Kasumi-1 (cell line): ENCODE measurements around the gene OR10G7.
A peak's percentile ranks its signal among the peaks of the same experiment; 100 is the strongest.

Experiments used
- DNase-seq, 2 experiments: peaks; one replicate each; lab custom pipeline; 2025; lab: John Stamatoyannopoulos, UW

OR10G7 gene, protein sequence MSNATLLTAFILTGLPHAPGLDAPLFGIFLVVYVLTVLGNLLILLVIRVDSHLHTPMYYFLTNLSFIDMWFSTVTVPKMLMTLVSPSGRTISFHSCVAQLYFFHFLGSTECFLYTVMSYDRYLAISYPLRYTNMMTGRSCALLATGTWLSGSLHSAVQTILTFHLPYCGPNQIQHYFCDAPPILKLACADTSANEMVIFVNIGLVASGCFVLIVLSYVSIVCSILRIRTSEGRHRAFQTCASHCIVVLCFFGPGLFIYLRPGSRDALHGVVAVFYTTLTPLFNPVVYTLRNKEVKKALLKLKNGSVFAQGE

DNA sequence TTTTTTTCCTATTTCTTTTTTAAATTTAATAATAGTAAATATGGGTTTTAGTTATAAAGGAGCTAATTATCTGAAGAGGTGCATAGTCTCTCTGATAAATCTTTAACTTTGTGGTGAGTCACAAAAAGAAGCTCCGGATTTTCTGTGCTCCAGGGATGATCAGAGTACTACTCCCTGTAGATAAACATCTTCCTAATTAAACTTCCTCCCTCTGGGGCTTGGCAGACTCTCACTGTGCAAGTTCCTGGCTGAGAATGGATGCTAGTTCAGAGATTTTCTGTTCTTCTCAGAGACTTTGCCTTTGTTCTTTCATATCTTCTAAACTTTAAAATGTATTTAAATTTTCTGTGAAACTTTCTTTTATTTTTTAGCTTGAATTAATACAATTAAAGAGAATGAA lies at the start of gene OR10G7:
TSS of gene OR10G7 (minus strand) at position 72 of the 400 bp plus-strand sequence. CDS start 2,324 bp downstream, outside the sequence.
- no peak for DNase-seq

DNA sequence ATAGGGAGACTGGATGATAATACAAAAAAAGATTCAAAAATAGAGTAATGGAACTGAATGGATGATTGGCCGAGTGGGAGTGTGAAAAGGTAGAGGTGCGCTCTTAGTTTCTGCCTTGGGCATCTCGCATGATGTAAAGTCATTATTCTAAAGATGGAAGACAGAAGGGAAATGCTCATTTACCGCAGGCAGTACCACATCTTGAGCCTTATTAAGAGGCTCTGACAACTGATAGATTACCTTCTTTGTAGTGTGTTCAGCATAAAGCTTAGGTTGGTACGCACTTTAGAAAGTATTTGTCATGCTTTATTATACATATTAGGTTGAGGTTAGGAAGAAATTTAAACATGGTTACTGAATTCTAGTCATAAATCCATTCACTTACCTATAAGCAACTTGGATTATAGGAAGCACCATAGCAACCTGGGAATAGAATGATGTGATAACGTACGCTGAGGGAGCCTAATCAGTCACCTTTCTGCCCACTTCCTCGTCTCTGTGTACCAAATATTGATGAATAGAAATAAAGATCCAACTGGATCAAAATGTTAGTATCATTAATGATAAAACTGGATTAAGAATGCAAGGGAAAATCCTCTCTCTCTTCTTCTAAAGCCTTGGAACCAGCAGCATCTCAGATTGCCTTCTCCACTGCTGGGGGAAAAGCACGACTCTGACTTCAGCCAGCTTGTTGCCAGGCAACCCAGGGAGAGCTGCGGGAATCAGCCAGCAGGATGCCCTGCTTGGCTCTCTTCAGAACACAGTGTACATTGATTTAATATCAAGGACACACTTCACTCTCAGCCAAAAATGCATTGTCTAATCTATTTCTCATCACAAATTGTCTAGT lies 45.1 kb upstream of the OR10G7 start:
- no peak for DNase-seq

DNA sequence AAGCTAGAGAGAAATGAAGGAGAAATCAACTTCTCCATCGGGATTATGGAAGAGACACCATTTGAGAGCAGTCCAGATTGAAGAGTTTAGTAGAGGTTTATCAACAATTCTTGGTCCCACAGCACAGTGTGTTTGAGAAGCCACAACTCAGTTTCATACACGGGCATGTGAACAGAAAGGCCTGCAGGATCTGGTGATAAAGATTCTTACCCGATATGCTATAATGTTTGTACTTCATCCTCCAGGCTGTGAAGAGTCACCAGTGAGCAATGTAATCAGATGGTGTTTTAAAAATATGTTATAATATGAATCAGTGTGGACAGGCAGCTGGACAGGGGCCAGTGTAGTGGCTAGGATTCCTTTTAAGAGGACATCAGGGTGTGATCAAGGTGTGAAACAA lies 44.5 kb upstream of the OR10G7 start:
- no peak for DNase-seq

DNA sequence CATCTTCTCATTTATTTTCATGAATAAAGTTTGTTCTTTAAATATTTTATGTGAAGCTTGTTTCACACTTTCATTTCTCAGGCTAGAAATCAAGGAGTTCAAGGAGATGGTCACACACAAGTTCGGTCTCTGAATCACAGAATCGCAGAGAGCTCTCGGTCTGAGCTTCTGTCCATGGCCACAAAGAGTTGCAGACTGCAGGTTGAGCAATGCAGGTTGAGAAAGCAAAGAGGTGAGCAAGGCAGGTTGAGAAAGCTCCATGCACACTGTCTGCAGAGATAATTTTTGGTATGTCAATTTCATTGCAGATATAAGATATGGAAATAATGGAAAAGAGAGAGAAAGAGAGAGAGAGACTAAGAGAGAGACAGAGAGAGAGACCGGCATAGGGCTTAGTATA lies 41.2 kb upstream of the OR10G7 start:
- no peak for DNase-seq

DNA sequence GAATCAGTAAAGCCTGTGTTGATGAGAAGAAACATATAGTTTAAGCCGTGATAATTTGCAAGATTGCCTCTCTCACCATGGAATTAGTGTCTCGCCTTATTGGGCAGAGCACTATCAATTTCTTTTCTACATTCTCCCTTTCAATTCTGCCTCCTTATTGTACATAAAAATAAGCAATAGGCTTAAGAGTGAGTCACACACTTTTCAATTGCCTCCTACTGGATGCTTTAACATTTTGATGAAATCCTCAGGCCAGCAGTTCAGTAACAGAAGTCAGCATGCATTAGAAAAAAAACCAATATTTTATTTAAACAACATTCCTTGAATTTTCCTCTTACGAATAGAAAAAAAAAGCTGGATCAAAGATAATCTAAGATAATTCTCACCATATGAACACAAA lies 40.4 kb upstream of the OR10G7 start:
- DNase-seq, result no peak

DNA sequence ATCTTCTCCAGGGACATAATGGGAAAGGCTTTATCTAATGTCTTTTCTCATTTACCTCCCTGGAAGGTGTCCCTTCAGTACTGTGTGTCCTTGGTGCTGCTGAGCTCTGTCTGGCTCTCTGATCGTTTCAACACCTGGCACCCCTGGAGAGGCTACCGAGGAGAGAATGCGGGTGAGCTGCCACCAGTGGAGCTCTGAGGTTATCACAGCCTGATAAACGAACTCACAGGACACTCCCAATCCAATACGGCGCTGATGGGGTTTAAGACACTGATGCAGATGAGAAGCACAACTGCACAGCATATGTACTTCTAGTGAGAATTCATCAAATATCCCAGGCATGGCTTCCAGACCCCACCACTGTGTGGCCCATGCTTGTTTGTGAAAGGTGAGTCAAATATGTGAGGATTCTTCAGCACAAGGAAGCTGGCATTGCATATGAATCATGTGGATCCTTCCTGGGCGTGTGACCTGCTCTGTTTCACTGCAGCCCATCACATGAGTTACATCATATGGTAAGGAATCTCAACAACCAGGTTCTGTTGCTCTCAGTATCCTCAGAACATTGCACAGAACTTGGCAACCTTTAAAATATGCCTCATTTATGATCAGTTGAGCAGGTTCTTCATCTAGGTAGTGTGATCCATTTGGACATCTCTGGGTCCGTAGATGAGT lies 39.3 kb upstream of the OR10G7 start:
- DNase-seq, result no peak

DNA sequence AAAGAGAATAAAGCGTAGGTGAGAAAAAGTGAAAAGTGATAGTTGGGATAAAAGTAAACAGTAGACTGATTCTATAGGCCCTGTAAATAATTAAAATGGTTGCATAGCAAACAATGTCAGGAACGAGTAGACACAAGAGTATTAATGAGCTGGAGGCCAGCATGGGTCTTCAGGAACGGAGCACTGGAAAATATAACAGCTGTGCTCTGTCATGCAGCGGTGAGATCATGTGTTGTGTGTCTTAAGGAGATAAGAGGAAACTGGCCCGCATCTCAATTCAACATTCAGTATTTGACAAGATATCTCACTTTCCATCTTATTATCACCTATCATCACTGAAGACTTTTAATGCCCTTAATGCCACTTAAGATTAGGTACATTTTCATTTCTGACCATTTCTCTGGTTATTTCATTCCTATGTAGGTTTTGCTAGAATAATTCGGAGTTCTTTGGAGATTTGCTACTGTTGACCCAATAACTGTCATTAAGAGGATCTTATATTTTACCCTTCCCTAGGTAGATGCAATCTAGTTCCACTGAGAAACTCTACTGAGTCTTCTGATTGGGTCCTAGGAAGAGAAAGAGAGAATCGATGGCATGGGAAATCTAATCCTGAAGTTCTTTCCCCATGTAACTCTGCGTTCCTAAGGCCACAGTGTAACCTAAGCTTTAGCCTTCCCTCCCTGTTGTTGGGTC lies 38.7 kb upstream of the OR10G7 start:
- no peak for DNase-seq

DNA sequence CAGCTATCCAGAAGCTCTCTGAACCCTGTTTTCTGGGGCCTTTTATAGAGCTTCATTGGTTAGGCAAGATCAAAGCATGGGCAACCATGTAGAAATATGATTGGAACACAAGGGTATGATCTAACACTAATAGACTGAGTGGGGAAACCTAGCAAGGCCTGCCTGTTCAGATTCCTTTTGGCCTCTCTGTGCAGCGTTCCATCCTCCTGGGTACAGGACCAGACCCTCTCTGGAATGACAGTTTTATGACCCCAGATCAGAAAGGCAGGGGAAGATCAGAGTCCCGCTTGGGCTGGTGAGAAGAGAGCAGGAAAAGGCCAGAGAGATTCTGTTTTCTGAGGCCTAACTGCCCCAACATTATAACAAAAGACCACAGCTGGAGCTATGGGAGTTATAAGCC lies 37.5 kb upstream of the OR10G7 start:
- no peak for DNase-seq

DNA sequence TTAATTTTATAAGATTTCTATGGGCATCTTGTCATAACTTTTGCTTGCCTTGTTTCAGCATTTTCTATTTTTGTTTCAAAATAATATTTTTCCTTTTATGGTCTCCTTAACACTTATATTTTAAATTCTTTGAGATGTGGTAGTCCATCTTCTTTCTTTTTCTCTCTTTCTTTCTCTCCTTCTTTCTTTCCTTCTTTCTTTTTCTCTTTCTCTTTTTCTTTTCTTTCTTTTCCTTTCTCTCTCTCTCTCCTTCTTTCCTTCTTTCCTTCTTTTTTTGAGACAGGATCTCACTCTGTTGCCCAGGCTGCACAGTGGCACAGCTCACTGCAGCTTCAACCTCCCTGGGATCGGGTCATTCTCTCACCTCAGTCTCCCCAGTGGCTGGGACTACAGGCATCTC lies 36.1 kb upstream of the OR10G7 start:
- DNase-seq, result no peak

DNA sequence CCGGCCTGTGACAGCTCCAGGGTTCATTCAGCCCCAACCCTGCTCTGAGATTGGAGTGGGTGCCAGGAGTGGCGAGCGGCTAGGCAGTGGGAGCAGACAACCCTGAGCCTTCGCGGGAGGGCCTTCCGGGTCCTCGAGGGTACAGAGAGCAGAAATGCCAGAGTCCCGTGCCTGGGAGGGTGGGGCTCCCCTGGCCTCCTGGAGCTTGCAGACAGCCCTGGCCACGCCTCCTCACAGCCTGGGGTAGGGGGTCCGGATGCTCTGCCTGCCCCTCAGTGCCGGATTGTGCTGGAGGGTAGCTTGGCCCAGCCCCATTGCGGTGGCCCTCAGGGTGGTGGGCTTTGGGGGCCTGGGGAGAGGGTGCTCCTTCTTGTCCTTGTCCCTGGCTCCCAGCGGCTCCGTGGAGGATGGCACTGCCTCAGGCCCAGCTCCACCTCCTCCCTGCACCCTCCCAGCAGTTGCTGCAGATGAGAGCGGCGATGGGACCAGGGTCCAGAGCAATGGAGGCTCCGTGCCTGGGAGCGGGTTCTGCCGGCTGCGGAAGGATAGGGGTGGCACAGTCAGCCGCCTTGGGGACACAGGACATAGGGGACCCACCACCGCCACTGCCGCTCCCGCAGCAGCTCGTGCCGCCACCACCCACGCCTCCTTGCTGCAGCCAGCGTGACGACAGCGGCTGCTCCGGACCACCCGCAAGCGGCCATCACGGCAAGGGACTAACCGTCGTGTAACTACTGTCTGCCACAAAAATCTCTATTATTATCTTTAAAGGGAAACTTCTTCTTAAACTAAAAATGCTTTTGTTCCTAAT lies 34.9 kb upstream of the OR10G7 start:
- no peak for DNase-seq

DNA sequence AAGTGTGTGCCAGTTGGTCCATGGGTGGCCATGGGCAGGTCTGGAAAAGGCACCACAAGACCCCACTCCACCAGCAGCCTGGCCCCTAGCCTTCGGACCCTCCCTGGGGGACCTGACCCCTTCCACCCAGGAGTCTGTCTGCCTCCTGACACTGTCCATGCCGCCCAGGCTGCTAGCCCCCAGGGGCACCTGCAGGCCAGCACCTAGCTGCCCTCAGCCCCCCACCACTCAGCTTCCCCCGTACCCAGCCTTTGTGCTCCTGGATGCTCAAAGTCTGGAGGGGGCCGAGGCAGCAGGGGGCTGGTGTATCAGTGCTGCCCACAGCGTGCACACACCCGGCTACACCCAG lies 34.3 kb upstream of the OR10G7 start:
- no peak for DNase-seq

DNA sequence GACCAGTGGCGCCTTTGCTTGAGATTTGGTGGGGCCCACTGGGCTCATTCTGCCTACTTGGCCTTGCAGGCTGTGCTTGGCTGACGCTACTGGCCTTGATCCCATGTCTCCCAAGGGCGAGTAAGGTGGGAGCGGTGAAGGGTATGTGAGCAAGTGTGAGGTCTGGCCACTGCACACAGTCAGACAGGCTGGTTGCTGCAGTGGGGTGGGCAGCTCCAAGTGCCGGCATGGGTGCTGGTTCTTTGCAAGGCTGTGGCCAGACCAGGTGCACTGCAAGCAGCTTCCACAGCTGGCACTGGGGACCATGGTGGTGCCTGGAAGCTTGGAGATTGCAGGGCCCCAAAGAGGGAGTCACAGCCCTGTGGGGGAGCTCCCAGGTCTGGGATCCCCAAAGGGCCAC lies 33.4 kb upstream of the OR10G7 start:
- DNase-seq, result no peak

DNA sequence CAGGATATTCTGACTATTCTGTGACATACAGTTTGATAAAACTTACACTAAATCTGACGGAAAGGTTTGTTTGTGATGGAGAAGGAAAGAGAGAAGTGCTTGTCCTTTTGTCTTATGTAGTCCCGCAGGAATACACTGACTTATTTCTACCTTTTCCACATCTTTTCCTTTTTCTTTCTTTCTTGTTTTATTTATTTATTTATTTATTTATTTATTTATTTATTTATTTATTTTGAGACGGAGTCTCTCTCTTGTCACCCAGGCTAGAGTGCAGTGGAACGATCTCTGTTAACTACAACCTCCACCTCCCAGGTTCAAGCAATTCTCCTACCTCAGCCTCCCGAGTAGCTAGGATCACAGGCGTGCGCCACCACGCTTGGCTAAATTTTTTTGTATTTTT lies 31.0 kb upstream of the OR10G7 start:
- no peak for DNase-seq

DNA sequence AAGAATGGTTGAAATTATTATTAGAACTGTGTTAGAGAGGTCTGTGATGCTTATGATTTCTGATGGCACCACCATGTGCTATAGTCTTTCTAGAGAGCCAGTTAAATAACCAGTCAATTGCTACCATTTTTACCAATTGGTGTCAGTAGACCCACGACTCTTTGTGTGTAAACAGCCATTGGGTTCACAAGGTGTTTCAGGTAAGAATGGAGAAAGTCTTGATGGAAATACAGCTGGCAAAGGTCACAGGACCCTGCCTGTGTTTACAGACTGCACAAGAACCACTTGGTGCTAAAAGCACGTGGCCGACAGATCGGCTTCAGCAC lies 30.5 kb upstream of the OR10G7 start:
- no peak for DNase-seq

DNA sequence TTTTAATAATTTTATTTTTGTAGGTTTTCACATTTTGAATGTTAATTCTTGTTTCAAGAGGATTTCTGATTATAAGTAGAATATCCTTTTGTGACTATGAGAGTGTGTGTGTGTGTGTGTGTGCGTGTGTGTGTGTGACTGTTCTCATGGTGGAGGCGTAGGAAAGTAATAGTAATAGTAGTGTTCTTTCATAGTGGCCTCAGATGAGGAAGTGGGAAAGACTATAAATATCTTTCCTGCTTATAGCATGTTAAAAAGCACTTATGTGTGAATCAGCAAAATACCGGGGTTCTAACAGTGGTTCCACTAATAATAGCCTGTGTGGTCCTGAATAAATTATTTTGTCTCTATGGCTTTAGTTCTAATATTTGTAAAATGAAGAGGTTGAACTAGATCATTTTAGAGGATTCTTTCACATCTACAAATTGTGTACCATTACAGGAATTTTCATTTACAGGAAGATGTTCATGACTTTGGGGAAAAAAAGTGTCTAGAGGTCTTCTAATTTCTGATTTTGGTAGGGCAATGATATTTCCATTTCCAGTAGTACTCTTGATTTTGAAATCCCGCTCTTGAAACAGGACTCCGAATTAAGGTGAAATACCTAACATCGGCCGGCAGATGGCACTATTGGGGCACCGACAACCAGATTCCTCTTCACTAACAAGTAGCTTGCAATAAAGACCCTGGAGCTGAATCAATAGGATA lies 29.9 kb upstream of the OR10G7 start:
- DNase-seq, result peak; percentile 74 to 80

DNA sequence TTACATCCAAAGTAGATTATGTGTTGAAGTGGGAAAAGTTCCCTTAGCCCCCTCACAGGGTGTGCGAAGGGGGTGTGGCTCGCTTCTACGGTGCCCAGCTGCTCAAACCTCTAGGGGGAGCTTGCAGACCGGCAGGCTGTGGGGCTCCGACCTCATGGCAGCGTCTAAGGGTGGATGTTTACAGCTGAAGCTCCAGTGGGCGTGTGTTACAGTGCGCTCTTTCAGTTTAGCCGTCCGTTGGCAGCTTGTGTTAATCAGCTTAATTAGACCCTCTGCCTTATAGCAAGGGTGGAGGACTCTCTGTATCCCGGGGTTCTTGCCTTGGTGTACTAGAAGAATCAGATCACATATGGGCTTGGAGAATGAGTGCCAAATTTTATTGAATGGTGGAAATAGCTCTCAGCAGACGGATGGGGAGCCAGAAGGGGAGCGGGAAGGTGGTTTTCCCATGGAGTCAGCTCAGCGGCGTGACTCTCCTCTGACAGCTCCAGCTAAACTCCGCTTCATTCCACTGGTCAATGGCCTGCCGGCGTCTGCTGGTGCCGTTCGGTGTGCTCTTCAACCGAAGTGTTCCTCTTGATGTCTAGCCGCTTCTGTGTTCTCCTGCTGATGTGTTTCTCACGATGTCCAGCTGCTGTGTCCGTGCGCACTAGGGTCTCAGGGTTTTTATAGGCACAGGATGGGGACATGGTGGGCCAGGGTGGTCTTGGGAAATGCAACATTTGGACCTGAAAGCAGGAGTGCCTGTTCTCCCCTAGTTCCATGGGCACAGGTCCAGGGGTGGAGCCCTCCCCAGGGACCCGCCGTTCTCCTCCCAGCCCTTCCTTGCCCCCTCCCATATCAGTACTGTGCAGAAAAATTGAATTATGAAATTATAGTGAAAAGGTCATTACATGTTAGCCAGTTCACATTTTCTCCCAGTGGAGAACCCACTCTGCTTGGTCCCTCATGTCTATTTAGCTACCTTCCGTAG lies 28.6 kb upstream of the OR10G7 start:
- peak; percentile 73 to 77 for DNase-seq

DNA sequence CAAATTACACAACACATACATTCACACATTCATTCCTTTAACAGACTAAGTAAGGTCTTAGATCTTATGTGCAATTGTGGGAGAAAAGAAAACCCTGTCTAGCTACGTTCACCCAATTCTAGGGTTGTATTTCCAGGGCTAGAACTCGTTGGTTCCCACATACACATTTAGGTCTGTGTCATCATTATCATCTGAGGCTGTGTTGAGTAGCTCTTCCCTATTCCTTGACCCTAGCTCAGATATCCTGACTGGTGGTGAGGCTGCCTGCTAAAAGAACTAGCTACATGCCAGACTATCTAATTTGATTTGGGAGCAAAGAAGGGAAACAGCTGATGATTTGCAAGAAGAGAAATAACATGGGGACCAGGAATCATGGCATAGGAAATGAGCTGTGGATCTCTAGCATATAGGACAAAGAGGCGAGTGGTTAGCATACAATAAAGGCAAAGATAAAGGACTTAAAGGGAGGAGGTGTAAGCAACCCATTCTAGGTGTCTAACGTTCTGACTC lies 27.5 kb upstream of the OR10G7 start:
- DNase-seq, result no peak

DNA sequence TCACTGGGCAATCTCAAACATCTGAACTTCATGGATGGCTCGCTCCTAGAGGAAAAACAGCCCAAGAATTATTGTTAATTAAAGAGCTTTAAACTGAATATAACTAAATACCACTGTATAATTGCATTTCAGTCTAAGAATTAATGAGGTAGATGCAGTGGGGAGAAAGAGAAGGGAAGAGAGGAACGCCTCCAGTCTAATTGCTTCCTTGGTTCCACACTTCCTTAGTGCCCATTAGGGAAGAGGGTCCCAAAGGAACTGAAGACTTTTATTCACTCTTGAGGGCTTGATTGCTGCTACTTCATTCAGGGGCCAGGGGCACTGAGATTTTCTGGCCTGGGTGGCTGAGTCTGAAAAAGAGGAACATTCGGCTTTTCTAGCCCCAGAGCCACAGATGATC lies 11.8 kb upstream of the OR10G7 start:
- DNase-seq, result no peak

DNA sequence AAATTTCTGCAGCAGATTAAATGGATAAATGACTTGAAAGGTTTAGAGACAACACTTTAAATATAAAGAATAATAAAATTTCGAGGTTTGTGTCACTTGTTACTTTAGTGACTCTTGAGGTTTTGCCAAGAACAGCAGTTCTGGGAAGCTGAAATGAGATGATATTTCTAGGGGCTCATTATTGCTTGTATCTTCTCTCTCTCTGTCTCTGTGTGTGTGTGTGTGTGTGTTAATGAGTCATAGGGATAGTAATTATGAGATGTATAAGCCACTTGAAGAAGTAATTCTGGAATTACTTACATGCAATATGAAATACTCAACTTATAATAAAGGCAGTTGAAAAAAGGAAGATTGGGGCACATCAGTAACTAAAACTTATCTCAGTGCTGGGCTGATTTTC lies 9.6 kb upstream of the OR10G7 start:
- DNase-seq, result no peak

DNA sequence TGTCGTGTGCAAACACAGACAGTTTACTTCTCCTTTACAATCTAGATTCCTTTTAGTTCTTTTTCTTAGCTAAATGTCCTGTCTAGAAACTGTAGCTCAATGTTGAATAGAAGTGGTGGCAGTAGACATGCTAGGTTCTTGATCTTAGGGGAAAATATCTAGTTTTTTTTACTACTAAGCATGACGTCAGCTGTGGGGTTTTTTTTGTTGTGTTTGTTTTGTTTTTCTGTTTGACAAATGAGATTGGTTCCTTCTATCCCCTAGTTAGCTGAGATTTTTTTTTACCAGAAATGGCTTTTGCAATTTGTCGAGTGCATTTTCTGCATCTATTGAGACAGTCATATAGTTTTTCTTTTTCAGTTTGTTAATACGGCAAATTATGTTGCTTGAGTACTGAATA lies 2.3 kb upstream of the OR10G7 start:
- no peak for DNase-seq
